Measurements from ENCODE around the gene SCOC.

DNA sequence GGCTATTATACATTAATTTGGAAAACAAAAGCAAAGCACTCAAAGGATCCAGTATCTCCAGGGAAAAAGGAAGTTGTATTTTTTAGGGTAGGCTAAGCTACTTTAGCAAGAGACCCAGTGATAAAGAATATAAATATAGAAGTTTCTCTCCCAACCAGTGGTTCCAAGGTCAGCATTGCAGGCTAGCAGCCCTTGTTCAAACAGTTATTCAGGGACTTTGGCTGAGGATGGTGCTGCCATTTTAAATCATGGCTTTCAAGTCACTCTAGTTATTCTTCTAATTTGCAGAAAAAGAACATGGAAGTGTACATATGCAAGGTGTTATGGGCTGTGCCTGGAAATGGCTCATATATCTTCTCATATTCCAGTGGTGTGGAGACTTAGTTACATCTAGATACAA lies 9.3 kb downstream of the SCOC start:
- TF ChIP-seq, protein P1, sequence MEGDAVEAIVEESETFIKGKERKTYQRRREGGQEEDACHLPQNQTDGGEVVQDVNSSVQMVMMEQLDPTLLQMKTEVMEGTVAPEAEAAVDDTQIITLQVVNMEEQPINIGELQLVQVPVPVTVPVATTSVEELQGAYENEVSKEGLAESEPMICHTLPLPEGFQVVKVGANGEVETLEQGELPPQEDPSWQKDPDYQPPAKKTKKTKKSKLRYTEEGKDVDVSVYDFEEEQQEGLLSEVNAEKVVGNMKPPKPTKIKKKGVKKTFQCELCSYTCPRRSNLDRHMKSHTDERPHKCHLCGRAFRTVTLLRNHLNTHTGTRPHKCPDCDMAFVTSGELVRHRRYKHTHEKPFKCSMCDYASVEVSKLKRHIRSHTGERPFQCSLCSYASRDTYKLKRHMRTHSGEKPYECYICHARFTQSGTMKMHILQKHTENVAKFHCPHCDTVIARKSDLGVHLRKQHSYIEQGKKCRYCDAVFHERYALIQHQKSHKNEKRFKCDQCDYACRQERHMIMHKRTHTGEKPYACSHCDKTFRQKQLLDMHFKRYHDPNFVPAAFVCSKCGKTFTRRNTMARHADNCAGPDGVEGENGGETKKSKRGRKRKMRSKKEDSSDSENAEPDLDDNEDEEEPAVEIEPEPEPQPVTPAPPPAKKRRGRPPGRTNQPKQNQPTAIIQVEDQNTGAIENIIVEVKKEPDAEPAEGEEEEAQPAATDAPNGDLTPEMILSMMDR (optimal IDR thresholded peaks at IDR 0.05 in 1 of 3, IDR thresholded peaks at IDR 0.05 in 1 of 3, conservative IDR thresholded peaks at IDR 0.05 in 1 of 3; ENCODE audit: extremely low read depth in 1 of 3, insufficient read depth in 2 of 3, low read length in 3 of 3) = no peak
- TF ChIP-seq EZH2 (IDR thresholded peaks at IDR 0.05; ENCODE audit: low read length) = no peak
